ENCODE data around the gene C15orf40. TPM values are rescaled to one million over a fixed set of nuclear protein-coding genes. Genes with fewer than 3 reads are reported as not detected.

Gene C15orf40
- total RNA-seq, 3 donors from 2014 or later, result 21.4 to 24.6 (median 23.0) TPM

DNA sequence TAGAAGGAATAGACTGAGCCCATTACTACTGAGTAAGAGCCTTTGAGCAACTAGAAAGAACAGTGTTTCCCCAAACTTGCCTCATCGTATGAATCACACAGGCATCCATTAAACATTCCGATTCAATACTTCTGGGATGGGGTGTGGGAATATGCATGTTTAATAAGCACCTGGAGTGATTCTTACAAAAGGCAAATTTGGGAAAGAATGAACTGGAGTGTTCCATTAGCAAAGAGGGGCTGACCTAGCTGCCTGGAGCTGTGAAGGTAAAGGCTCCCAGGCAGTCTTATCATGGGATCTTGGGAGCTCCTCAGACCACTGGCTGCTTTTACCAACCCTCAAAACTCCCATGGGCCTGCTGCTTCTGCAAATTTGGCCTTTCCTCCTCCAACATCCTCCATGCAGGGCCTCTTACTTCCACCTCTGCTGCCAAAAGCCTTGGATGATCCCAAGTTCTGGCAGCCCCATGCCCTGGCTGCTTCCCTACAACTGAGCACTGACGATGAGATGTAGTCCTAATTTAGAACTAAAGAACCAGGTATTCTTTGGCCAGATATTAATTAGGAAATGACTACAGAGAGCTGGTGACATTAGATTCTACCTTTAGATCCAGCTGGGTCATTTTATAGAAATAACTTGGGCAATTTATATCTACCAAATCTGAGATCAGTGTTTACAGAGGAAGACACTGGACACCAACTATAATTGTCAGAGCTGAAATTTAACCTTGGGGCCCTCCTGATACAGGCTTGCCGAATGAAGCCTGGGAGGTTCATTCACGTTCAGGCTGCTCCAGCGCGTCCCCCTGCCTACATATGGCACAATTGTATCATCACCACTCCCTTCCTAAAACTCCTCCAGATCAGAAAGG lies 47.7 kb downstream of the C15orf40 start:
- no peaks in the 10 kb centered on the region for H3K4me1 ChIP-seq (ENCODE audit: low read depth)
- ATAC-seq, result no peak
- H3K9me3 ChIP-seq, result no peaks in the 10 kb centered on the region
- no peak for DNase-seq
- TF ChIP-seq, protein P1, sequence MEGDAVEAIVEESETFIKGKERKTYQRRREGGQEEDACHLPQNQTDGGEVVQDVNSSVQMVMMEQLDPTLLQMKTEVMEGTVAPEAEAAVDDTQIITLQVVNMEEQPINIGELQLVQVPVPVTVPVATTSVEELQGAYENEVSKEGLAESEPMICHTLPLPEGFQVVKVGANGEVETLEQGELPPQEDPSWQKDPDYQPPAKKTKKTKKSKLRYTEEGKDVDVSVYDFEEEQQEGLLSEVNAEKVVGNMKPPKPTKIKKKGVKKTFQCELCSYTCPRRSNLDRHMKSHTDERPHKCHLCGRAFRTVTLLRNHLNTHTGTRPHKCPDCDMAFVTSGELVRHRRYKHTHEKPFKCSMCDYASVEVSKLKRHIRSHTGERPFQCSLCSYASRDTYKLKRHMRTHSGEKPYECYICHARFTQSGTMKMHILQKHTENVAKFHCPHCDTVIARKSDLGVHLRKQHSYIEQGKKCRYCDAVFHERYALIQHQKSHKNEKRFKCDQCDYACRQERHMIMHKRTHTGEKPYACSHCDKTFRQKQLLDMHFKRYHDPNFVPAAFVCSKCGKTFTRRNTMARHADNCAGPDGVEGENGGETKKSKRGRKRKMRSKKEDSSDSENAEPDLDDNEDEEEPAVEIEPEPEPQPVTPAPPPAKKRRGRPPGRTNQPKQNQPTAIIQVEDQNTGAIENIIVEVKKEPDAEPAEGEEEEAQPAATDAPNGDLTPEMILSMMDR (IDR thresholded peaks at IDR 0.05), result no peak
- H3K36me3 ChIP-seq (ENCODE audit: low read depth), result no peaks in the 10 kb centered on the region
- intact Hi-C loops (cut with DNase I, micrococcal nuclease), result no loop called here
- no peak overlapping the region for H3K4me3 ChIP-seq

DNA sequence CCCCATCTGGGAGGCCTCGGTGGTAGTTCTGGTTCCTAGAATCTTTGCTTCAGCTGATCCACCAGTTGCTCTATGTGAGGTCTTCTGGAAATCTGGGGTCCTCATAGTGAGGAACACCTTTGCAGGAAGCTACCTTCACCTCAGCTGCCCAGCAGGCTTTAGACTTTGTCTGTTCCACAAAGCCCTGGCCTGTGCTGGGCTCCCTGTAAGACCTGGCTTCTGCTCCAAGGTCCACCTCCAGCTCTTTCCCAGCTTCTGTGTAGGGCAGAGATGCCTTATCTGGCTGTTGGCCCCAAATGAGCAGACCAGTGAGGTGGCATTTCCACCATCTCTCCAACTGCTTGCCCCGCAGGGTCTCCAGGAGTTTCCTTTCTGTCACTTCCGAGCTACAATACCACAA lies 50.7 kb downstream of the C15orf40 start:
- intact Hi-C loops (cut with DNase I, micrococcal nuclease), result no loop called here
- TF ChIP-seq, protein P1 (IDR thresholded peaks at IDR 0.05), result no peak
- H3K9me3 ChIP-seq, result no peaks in the 10 kb centered on the region
- no peaks in the 10 kb centered on the region for H3K36me3 ChIP-seq (ENCODE audit: low read depth)
- no peak for ATAC-seq
- H3K4me1 ChIP-seq (ENCODE audit: low read depth), result no peaks in the 10 kb centered on the region
- DNase-seq, result no peak
- no peak overlapping the region for H3K4me3 ChIP-seq

DNA sequence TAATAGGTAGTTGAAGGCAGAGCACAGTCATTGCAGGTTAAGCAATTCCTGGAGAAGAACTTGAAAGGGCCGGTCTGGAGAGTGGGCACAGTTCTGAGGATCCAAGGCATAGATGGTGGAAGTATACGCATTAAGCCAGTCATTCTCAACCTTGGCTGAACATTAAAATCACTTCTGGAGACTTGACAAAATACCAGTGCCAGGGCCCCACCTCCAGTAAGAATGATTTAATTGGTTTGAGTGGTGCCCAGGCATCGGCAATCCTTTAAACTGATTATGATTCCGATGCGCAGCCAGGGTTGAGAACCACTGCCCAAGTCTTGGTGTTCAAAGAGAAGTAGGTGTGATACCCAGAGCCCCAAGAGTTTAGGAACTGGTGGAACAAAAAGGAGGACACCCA lies 52.0 kb downstream of the C15orf40 start:
- TF ChIP-seq, protein P1 (IDR thresholded peaks at IDR 0.05), result no peak
- H3K4me3 ChIP-seq, result no peak overlapping the region
- intact Hi-C loops (cut with DNase I, micrococcal nuclease), result no loop called here
- ATAC-seq (no peak), DNase-seq (no peak)
- H3K4me1 ChIP-seq (ENCODE audit: low read depth), result no peaks in the 10 kb centered on the region
- no peaks in the 10 kb centered on the region for H3K9me3 ChIP-seq
- H3K36me3 ChIP-seq (ENCODE audit: low read depth), result no peaks in the 10 kb centered on the region

DNA sequence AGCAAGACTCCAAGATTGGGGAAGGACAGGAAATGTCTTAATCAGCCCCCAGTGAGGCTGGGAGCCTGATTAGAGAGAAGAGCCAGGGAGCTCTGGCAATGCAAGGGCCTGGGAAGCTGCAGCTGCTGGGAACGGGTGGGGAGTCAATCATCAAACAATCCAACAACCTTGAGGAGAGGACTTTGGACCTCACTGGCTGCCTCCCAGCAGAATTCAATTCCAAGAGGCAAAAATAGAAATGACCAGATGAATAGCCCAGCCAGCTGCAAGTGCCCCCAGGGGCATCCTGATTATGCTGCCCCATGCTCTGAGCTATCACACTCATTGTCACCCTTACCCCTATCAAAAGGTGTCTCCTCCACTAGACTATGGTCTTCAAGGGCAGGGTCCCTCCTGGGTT lies 52.8 kb downstream of the C15orf40 start:
- TF ChIP-seq, protein P1 (IDR thresholded peaks at IDR 0.05), result no peak
- no peak for ATAC-seq
- intact Hi-C loops (cut with DNase I, micrococcal nuclease), result no loop called here
- Histone ChIP-seq H3K4me1 (ENCODE audit: low read depth) (no peaks in the 10 kb centered on the region), H3K9me3 (no peaks in the 10 kb centered on the region), H3K4me3 (no peak overlapping the region), H3K36me3 (ENCODE audit: low read depth) (no peaks in the 10 kb centered on the region)
- DNase-seq, result no peak

DNA sequence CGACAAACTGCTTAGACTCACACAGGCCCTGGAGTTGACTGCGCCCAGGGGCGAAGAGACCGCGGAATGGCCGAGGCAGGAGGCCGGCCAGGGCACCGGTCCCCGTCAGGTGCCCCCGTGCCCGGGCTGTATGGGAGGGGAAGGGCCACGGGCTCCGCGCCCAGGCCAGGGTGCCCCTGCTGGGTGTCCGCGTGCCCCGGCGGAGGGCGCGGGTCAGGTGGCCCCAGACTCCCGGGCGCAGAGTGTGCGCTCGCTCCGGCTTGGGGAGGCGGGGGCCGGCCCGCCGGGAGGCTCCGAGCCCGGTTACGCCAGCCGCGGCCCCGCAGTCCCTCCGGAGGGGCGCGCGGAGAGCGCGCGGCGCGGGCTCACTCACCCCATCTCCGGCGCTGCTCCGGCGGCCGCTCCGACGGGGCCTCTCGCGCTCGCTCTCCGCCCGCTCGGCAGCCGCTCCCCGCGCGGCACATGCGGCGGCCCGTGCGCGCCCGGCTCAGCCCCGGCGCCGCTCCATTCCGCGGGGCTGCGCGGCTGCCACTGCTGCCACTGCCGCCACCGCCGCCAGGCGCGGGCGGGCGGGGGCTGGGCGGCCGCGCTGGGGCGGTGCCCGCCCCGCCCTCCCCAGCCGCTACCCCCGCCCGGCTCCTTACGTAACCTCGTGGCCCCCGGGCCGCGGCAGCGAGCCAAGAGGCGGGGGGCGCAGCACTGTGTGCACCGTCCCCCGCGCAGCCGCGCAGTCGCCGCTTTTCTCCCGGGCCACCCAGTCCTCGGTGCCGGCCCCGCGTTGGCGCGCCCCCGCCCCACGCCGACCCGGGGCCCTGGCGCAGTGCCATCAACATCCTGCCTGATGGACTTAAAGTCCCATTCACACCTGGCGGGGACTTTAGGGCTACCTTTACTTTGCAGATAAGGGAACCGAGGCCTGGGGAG lies 59.0 kb downstream of the C15orf40 start, which contains the start of gene HOMER2:
Gene HOMER2 (minus strand): TSS at position 563 of the 924 bp plus-strand sequence. CDS start 185 bp downstream, at position 378.
- ATAC-seq (peak; percentile 57), DNase-seq (peak in 2 of 3 donors; percentile 21 to 33)
- peaks cover 8% of the 10 kb centered on the region for H3K4me1 ChIP-seq (ENCODE audit: low read depth)
- intact Hi-C loops (cut with DNase I, micrococcal nuclease), result no loop called here
- TF ChIP-seq, protein P1 (IDR thresholded peaks at IDR 0.05), result no peak
- no peaks in the 10 kb centered on the region for H3K9me3 ChIP-seq
- no peaks in the 10 kb centered on the region for H3K36me3 ChIP-seq (ENCODE audit: low read depth)
- no peak within 1 kb of the TSS for H3K4me3 ChIP-seq
